Pancreas (tissue), 10 donors: ENCODE results near the gene SGMS1. TPM values are rescaled to one million over a fixed set of nuclear protein-coding genes. Genes with fewer than 3 reads are reported as not detected.

ENCODE experiments used
- ATAC-seq, 4 donors: fragments of 200-7000 bp; cut with Tn5 transposase; one replicate each; pipeline versions ENCODE4 v1.8.0 to v1.9.1; 2020; ENCODE audit warnings: mild to moderate bottlenecking in 4 of 4, moderate library complexity in 4 of 4
- DNase-seq, 6 donors: peaks; one replicate each; pipeline ENCODE4 v3.0.0-alpha.2; 2020
- FAIRE-seq: peaks from 2 replicates; lab custom pipeline; 2012; peaks lifted over from hg19 to GRCh38; lab: Jason Lieb, UNC
- H3K27ac ChIP-seq, 4 donors: fragments of 200-600 bp; sonication (generic); 1 replicate in 3 of 4; 2 replicates in 1 of 4; pipeline versions ENCODE4 v1.5.0 to v1.8.0; 2020
- H3K27me3 ChIP-seq, 4 donors: fragments of 200-600 bp; one replicate each; pipeline ENCODE4 v1.8.0; 2021
- H3K36me3 ChIP-seq, 3 donors: fragments of 200-600 bp; sonication (generic) in 1 of 3; one replicate each; pipeline versions ENCODE4 v1.5.0 to v1.8.0; 2020 to 2021
- H3K4me1 ChIP-seq, 3 donors: fragments of 200-600 bp; one replicate each; pipeline ENCODE4 v1.8.0; 2021
- H3K4me3 ChIP-seq, 4 donors: fragments of 200-600 bp; sonication (generic) in 2 of 4; one replicate each; pipeline versions ENCODE4 v1.5.0 to v1.8.0; 2020 to 2021
- H3K9me3 ChIP-seq, 4 donors: fragments of 200-600 bp; one replicate each; pipeline ENCODE4 v1.8.0; 2021
- WGBS, 2 donors: extraction: QIAGEN DNeasy Blood & Tissue Kit; methylation state at CpG; one replicate each; pipeline ENCODE4 v1.1.7; 2013; 5-methylcytosine and 5-hydroxymethylcytosine counted together
- intact Hi-C, 3 donors: fragments of 100-400 bp; cut with DNase I; formaldehyde crosslinking; loops; one replicate each; pipeline versions ENCODE4 v1.11.1 to v1.14.2; 2022
- polyA plus RNA-seq, 2 donors: library from polyadenylated mRNA; stranded (reverse); fragments of 200-250 nt; gene quantifications; one replicate each; pipeline ENCODE4 v1.2.3, GENCODE V29; 2013
- total RNA-seq, 6 donors: library from RNA; stranded (reverse); fragmentation: NEBNext Ultra II Directional in 4 of 6; extraction: Animal tissue kit (Norgen Biotek cat#: 25700) in 4 of 6; gene quantifications; one replicate each; pipeline versions ENCODE4 v1.2.1 to v1.2.4, GENCODE V29; 2021 to 2023
- TF ChIP-seq, protein P1 (sequence below), 4 donors: fragments of 200-600 bp; sonication (generic) in 3 of 4; IDR thresholded peaks; one replicate each; pipeline versions ENCODE4 v1.5.0 to v1.8.0; 2021; ENCODE audit warnings: antibody characterized with exemption in 4 of 4
- donor health status: healthy with polysubstance abuse.
- donor health status: DM: no; HTN: no; CAD: no; lungs with moderate emphysema.
- donor health status: DM: no; HTN: no; CAD: no.
- donor health status: control.
- donor health status: control.
- donor health status: Bipolar disorder and iron deficiency.
- donor health status: DM: yes; HTN: yes; CAD: no.
- donor health status: DM: no; HTN: no; CAD: no.
- donor health status: DM: no; HTN: no; CAD: no.
- donor health status: DM: yes; HTN: yes; CAD: no.

The SGMS1 gene
- total and polyA plus RNA-seq, 8 donors: 4.8 to 21.6 (median 13.2) TPM

DNA sequence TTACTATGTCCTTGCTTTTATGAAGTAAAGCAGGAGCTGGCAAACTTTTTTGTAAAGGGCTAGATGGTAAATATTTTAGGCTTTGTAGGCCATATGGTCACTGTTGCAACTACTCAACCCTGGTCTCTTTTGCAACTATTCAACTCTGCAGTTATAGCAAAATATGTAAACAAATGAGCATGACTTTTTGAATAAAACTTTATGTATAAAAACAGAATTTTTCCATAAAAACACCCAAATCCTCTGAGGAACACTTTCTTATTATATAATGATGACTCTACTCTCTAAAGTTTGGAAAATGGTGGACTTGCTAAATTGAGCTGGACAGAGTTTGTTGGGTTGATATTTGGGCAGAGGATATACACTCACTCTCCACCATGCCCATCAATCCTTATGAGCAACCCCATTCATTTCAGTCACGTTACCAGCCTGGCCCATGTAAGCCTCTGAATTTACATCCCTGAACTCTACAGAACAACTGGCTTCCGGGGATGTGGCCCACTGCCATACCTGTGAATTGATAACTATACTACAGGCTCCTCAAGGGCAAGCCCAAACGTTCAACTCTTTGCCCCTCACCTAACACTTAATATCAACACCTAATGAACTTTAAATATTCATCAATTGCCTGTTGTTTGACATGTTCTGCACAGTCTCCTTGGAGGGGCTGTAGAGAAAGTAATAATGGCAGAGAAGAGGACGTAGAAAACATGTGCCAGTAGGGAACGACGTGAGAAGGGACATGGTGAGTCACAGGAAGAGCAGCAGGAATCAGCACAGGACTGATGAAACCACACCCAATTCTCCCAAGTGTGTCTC lies 37.6 kb downstream of the SGMS1 start:
- peaks cover 0 to 19% (median 13%) of the 10 kb centered on the region in 3 donors for H3K4me1 ChIP-seq
- DNase-seq: no peak
- H3K9me3 ChIP-seq: no peaks in the 10 kb centered on the region
- no peaks in the 10 kb centered on the region for H3K27me3 ChIP-seq
- no peak for ATAC-seq
- no peak overlapping the region for H3K27ac ChIP-seq
- no peak for FAIRE-seq
- H3K36me3 ChIP-seq: peaks cover 0 to 9% (median 0%) of the 10 kb centered on the region in 3 donors
- intact Hi-C loops: no loop called here
- 79 to 81% methylated on average over 6 of the region's 6 CpGs for WGBS, 2 donors
- TF ChIP-seq, protein P1, sequence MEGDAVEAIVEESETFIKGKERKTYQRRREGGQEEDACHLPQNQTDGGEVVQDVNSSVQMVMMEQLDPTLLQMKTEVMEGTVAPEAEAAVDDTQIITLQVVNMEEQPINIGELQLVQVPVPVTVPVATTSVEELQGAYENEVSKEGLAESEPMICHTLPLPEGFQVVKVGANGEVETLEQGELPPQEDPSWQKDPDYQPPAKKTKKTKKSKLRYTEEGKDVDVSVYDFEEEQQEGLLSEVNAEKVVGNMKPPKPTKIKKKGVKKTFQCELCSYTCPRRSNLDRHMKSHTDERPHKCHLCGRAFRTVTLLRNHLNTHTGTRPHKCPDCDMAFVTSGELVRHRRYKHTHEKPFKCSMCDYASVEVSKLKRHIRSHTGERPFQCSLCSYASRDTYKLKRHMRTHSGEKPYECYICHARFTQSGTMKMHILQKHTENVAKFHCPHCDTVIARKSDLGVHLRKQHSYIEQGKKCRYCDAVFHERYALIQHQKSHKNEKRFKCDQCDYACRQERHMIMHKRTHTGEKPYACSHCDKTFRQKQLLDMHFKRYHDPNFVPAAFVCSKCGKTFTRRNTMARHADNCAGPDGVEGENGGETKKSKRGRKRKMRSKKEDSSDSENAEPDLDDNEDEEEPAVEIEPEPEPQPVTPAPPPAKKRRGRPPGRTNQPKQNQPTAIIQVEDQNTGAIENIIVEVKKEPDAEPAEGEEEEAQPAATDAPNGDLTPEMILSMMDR (IDR thresholded peaks at IDR 0.05): no peak
- H3K4me3 ChIP-seq: no peak overlapping the region

DNA sequence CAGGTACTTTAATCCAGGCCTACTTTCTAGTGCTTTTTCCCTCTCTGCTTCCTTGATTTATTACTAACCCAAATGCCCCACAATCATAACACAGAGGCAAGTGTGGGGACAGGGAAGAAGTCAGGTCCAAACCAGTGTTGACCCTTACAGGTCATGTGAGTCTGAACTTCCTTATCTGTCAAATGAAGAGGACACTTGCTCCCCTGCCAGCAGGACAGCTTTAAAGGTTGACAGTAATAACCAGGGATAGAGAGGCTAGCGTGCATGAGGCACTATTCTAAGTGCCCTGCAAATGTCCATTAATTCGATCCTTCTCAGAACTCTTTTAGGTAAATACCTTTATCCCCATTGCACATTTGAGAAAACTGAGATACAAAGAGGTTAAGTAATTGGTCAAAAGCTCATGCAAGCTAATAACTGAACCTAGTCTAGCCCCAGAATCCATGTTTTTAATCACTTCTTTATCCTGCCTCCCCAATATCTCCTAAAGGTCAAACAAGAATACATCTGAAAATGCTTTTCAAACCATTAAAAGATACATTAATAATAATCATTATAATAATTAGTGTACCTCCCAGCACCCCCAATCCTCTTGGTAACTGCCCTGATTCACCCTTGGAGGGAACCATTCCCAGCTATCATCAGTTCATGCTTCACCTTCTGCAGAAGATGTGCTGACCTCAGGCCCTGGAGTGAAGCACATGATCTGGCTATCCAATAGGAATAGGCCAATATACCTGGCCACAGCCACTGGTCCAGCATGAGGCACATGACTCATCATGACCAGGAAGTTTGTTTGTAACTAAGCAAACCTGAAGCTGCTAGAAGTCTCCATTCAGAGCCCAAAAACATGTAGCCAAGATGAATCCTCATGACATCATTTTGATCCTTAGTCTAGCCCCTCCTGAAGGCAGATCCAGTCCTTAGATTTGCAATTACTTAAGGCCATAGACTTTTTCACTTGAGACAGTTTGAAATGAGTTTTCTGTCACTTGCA lies 40.7 kb downstream of the SGMS1 start:
- no peak overlapping the region for H3K27ac ChIP-seq
- FAIRE-seq: no peak

DNA sequence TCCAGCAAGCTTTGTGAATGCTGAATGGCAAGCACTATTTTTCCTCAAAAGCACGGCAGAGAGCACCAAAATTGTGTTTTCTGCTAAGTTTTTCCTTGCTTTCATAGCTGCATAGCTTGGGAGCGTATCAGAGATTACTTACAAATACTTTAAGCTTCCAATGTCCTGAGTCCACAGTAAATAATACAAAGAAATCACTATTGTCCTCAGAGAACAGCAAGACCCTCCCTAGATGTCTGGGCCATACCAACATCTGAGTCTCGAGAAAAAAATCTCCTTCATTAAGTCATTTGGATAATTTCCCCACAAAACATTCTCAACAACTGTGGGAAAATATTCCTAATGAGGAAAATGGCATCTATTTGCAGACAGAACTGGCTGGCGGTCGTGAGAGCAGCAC lies 41.7 kb downstream of the SGMS1 start:
- H3K27me3 ChIP-seq: no peaks in the 10 kb centered on the region
- no peak overlapping the region for H3K4me3 ChIP-seq
- FAIRE-seq (no peak), ATAC-seq (no peak), DNase-seq (no peak)
- TF ChIP-seq, protein P1 (IDR thresholded peaks at IDR 0.05): no peak
- no peaks in the 10 kb centered on the region for H3K9me3 ChIP-seq
- intact Hi-C loops: no loop called here
- 77 to 93% methylated on average over 5 of the region's 5 CpGs for WGBS, 2 donors
- H3K4me1 ChIP-seq: peaks cover 31 to 58% (median 51%) of the 10 kb centered on the region in 3 donors
- no peaks in the 10 kb centered on the region for H3K36me3 ChIP-seq
- peak overlapping the region in 1 of 4 donors; percentile 78 for H3K27ac ChIP-seq

More for the DNA sequence above, 40.7 kb downstream of the SGMS1 start:
- H3K36me3 ChIP-seq: no peaks in the 10 kb centered on the region
- H3K9me3 ChIP-seq: no peaks in the 10 kb centered on the region
- DNase-seq: no peak
- TF ChIP-seq, protein P1 (IDR thresholded peaks at IDR 0.05): no peak
- intact Hi-C loops: no loop called here
- 94 to 96% methylated on average over 2 of the region's 2 CpGs for WGBS, 2 donors
- H3K4me3 ChIP-seq: no peak overlapping the region
- ATAC-seq: peak in 2 of 4 donors; percentile 45 to 49
- no peaks in the 10 kb centered on the region for H3K27me3 ChIP-seq
- peaks cover 26 to 49% (median 42%) of the 10 kb centered on the region in 3 donors for H3K4me1 ChIP-seq

DNA sequence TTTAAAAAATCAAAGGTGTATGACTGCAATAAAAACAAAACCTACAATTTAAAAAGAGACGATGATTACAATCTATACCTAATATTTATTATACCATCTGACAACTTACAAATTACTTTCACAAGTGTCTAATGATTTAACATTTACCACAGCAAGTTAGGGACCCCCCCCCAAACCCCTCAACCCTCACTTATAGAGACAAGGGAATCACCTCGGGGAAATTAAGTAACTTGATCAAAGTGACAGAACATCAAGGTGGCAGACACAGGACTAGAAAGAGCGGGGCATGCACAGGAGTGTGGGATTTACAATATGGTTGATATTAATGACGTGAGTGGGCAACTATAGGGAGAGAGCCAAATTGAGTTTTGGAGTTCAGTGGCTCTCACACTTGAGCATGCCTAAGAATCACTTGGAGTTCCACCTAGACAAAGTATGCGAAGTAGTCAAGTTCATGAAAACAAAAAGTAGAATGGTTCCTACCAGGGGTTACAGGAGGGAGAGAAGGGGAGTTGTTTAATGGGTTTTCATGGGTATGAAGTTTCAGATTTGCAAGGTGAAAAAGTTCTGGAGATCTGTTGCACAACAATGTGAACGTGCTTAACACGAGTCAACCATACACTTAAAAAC lies 43.4 kb downstream of the SGMS1 start:
- 60 to 62% methylated on average over 7 of the region's 7 CpGs for WGBS, 2 donors
- no peak for DNase-seq
- Histone ChIP-seq H3K27me3 (no peaks in the 10 kb centered on the region), H3K4me3 (peak overlapping the region in 1 of 4 donors; percentile 5), H3K9me3 (no peaks in the 10 kb centered on the region), H3K4me1 (peaks cover 31 to 65% (median 64%) of the 10 kb centered on the region in 3 donors), H3K36me3 (no peaks in the 10 kb centered on the region), H3K27ac (peak overlapping the region in 3 of 4 donors; percentile 11 to 78 (median 63))
- ATAC-seq: no peak
- intact Hi-C loops: no loop called here
- TF ChIP-seq, protein P1 (IDR thresholded peaks at IDR 0.05): no peak
- no peak for FAIRE-seq
